SK-N-SH (cell line): ENCODE measurements around the gene GHR.

Source experiments
- CTCF ChIP-seq: fragments of 200-600 bp; sonication (generic); IDR thresholded peaks from 2 replicates; pipeline ENCODE4 v1.6.1; 2017; ENCODE audit warnings: antibody characterized with exemption, mild to moderate bottlenecking, moderate library complexity
- POLR2AphosphoS5 ChIP-seq: IDR thresholded peaks from 2 replicates; pipeline ENCODE4 v1.6.1; 2012; ENCODE audit warnings: low read depth, low read length
- RFX5 ChIP-seq: IDR thresholded peaks from 2 replicates; pipeline ENCODE4 v1.6.1; 2012; ENCODE audit warnings: mild to moderate bottlenecking, improper control_type of control experiment, low read length
- SMC3 ChIP-seq: IDR thresholded peaks from 2 replicates; pipeline ENCODE4 v1.6.1; 2012; ENCODE audit warnings: low read depth, low read length, improper control_type of control experiment
- TCF12 ChIP-seq: IDR thresholded peaks from 2 replicates; pipeline ENCODE4 v1.4.0; 2012

- TF ChIP-seq CTCF (no peak), SMC3 (no peak), RFX5 (no peak), TCF12 (no peak), POLR2AphosphoS5 (no peak)
Observed at GRCh38 chr5:42632354-42632900, 209.2 kb downstream of the GHR start.
